Tibial nerve (tissue), 4 donors: ENCODE results near the gene C1orf141. TPM values are rescaled to one million over a fixed set of nuclear protein-coding genes. Genes with fewer than 3 reads are reported as not detected.

Experiments
- DNase-seq, 2 donors: peaks; one replicate each; pipeline ENCODE4 v3.0.0-alpha.2; 2019; ENCODE audit warnings: low spot score in 2 of 2
- H3K27ac ChIP-seq, 4 donors: fragments of 200-600 bp; sonication (generic) in 3 of 4; one replicate each; pipeline ENCODE4 v1.5.1; 2017 to 2019; ENCODE audit warnings: mild to moderate bottlenecking in 1 of 4
- H3K27me3 ChIP-seq, 2 donors: fragments of 200-600 bp; sonication (generic) in 1 of 2; one replicate each; pipeline versions ENCODE4 v1.5.1 to v1.6.0; 2017 to 2019
- H3K36me3 ChIP-seq, 3 donors: fragments of 200-600 bp; sonication (generic); one replicate each; pipeline ENCODE4 v1.5.1; 2018 to 2019
- H3K4me1 ChIP-seq, 4 donors: fragments of 200-600 bp; sonication (generic) in 3 of 4; one replicate each; pipeline ENCODE4 v1.5.1; 2017 to 2019
- H3K4me3 ChIP-seq, 4 donors: fragments of 200-600 bp; sonication (generic) in 3 of 4; one replicate each; pipeline ENCODE4 v1.5.1; 2017 to 2019; ENCODE audit warnings: mild to moderate bottlenecking in 1 of 4, moderate library complexity in 1 of 4
- H3K9me3 ChIP-seq, 4 donors: fragments of 200-600 bp; sonication (generic) in 3 of 4; one replicate each; pipeline ENCODE4 v1.5.1; 2017 to 2019
- EP300 ChIP-seq, 2 donors: sonication (generic); formaldehyde crosslinking; IDR thresholded peaks; one replicate each; pipeline ENCODE4 v1.6.1; 2017; ENCODE audit warnings: antibody characterized with exemption in 2 of 2, mild to moderate bottlenecking in 1 of 2
- POLR2A ChIP-seq, 2 donors: fragments of 450-650 bp; IDR thresholded peaks; one replicate each; pipeline ENCODE4 v1.6.1; 2017; ENCODE audit warnings: antibody characterized with exemption in 2 of 2, mild to moderate bottlenecking in 2 of 2, moderate library complexity in 2 of 2
- WGBS, 2 donors: methylation state at CpG; one replicate each; pipeline ENCODE4 v1.1.5; 2018; 5-methylcytosine and 5-hydroxymethylcytosine counted together
- total RNA-seq, 4 donors: library from RNA; depleted of rRNA; stranded (reverse); fragments of >200 nt; gene quantifications; one replicate each; pipeline ENCODE4 v1.1.0, GENCODE V29; 2016
- TF ChIP-seq, protein P1 (sequence below), 5 experiments: fragments of 200-600 bp in 3 of 5; fragments of 450-650 bp in 2 of 5; sonication (generic) in 3 of 5; IDR thresholded peaks; one replicate each; pipeline ENCODE4 v1.5.1; 2016 to 2019; ENCODE audit warnings: antibody characterized with exemption in 5 of 5, mild to moderate bottlenecking in 3 of 5, moderate library complexity in 2 of 5

C1orf141 gene
- total RNA-seq, 4 donors from 2014 or later, result not detected

DNA sequence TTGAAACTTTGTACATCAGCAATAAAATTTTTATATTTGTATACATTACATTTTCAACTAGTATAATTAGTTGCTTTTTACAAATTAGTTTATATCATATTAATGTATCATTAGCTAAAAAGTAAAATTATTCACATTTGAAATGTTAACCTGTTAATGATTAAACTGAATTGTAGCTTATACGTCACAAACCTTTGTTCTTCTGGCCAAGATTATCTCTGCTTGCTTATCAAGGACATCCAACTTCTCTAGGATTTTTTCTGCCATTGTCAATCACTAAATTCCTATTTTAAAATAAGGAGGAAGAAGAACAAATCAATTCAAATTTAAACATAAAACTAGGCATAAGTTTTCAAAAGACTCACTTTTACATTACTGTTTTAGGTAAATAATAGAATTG, 7.8 kb downstream of the C1orf141 start:
- no peaks in the 10 kb centered on the region for H3K9me3 ChIP-seq
- H3K36me3 ChIP-seq, result no peaks in the 10 kb centered on the region
- H3K4me1 ChIP-seq, result no peaks in the 10 kb centered on the region
- no peak overlapping the region for H3K27ac ChIP-seq
- TF ChIP-seq POLR2A (IDR thresholded peaks at IDR 0.05) (no peak), EP300 (IDR thresholded peaks at IDR 0.05) (no peak)
- TF ChIP-seq, protein P1, sequence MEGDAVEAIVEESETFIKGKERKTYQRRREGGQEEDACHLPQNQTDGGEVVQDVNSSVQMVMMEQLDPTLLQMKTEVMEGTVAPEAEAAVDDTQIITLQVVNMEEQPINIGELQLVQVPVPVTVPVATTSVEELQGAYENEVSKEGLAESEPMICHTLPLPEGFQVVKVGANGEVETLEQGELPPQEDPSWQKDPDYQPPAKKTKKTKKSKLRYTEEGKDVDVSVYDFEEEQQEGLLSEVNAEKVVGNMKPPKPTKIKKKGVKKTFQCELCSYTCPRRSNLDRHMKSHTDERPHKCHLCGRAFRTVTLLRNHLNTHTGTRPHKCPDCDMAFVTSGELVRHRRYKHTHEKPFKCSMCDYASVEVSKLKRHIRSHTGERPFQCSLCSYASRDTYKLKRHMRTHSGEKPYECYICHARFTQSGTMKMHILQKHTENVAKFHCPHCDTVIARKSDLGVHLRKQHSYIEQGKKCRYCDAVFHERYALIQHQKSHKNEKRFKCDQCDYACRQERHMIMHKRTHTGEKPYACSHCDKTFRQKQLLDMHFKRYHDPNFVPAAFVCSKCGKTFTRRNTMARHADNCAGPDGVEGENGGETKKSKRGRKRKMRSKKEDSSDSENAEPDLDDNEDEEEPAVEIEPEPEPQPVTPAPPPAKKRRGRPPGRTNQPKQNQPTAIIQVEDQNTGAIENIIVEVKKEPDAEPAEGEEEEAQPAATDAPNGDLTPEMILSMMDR (IDR thresholded peaks at IDR 0.05), result no peak
- H3K27me3 ChIP-seq, result no peaks in the 10 kb centered on the region
- H3K4me3 ChIP-seq, result no peak overlapping the region
- 86 to 94% methylated on average over 1 of the region's 1 CpG for WGBS, 2 donors
- no peak for DNase-seq

DNA sequence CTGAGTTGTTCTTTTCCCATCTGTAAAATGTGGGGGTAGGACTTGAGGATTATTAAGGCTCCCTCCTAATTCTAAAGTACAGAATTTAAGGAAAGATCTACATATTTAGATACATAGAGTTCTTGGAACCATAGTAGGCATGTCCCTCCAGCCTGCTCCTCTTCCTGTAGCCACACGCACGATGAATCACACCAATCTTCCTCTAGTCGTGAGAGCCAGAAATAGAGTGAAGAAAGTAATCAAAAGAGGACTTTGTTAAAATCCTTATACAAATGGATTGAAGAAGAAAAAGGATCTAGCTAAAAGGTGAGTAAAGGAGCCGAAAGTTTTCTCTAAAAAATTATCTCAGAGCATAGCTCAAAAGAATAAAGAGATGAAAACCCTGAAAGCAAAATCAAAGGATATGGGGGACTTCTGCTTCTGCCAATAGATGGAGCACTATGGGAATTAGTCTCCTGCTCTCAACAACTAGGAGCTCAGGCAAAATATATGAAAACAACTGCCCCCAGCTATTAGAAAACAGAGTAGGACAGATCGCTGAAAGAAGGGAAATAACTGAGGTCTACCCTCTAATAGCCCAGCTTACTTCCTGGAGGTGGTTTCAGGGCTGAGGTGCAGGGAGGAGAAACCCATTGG, 8.5 kb downstream of the C1orf141 start:
- H3K27me3 ChIP-seq, result no peaks in the 10 kb centered on the region
- no peaks in the 10 kb centered on the region for H3K36me3 ChIP-seq
- H3K4me3 ChIP-seq, result no peak overlapping the region
- no peaks in the 10 kb centered on the region for H3K9me3 ChIP-seq
- TF ChIP-seq EP300 (IDR thresholded peaks at IDR 0.05), result no peak
- TF ChIP-seq POLR2A (IDR thresholded peaks at IDR 0.05), result no peak
- TF ChIP-seq, protein P1 (IDR thresholded peaks at IDR 0.05), result no peak
- no peak overlapping the region for H3K27ac ChIP-seq
- 54 to 65% methylated on average over 5 of the region's 5 CpGs for WGBS, 2 donors
- no peak for DNase-seq
- no peaks in the 10 kb centered on the region for H3K4me1 ChIP-seq

DNA sequence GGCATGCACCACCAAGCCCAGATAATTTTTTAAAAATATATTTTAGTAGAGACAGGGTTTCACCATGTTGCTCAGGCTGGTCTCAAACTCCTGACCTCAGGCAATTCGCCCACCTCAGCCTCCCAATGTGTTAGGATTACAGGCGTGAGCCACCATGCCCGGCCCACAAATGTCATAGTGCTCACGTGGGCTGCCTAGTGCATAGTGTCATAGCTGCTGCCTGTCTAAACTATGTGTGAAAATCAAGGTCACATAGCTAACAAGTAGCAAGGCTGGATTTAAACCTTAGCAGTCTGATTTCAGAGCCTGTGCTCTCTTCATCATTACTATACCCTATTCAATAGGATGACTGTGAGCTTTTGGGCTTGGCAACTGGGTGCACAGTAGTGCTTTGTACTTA, 10.3 kb downstream of the C1orf141 start:
- 74 to 78% methylated on average over 4 of the region's 4 CpGs for WGBS, 2 donors
- no peaks in the 10 kb centered on the region for H3K36me3 ChIP-seq
- TF ChIP-seq POLR2A (IDR thresholded peaks at IDR 0.05) (no peak), EP300 (IDR thresholded peaks at IDR 0.05) (no peak)
- TF ChIP-seq, protein P1 (IDR thresholded peaks at IDR 0.05), result no peak
- no peak overlapping the region for H3K27ac ChIP-seq
- H3K9me3 ChIP-seq, result peaks cover 0 to 7% (median 0%) of the 10 kb centered on the region in 4 donors
- no peaks in the 10 kb centered on the region for H3K4me1 ChIP-seq
- H3K27me3 ChIP-seq, result no peaks in the 10 kb centered on the region
- no peak for DNase-seq
- no peak overlapping the region for H3K4me3 ChIP-seq

DNA sequence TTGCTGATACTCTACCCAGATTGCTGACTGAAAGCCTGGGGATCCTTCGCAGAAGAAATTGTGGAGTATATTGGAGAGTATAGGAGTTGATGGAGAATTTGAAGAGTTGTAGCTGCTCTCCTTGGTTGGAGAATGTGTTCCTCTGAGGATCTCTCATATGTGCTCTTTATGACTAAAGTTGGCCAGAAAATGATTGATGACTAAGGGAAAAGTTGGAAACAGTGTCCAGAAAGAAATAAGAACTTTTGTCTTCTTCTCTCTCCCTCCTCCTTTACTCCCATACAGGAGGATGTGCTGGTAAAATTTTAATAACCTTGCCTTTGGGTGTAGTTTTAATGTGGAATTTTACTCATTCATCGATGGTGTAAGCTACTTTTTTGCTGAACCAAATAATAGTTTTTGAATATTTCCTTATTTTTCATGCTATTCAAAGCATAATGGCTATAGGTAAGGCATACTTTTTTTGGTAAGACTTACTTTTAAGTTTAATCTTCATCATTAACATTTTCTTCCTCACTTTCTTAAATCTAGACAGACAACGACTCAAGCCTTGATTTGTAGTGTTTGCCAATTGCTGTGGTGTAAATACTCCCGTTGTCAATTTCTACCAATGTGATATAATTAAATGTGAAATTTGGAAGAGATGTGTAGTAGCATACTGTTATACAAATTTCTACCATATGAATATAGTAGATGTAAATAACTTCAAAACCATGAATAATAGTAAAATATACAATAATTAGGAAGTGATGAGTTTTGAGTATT, 13.7 kb downstream of the C1orf141 start:
- H3K4me3 ChIP-seq, result no peak overlapping the region
- no peak for DNase-seq
- TF ChIP-seq POLR2A (IDR thresholded peaks at IDR 0.05) (no peak), EP300 (IDR thresholded peaks at IDR 0.05) (no peak)
- TF ChIP-seq, protein P1 (IDR thresholded peaks at IDR 0.05), result no peak
- no peaks in the 10 kb centered on the region for H3K36me3 ChIP-seq
- 77 to 90% methylated on average over 4 of the region's 4 CpGs for WGBS, 2 donors
- H3K27ac ChIP-seq, result no peak overlapping the region
- H3K27me3 ChIP-seq, result no peaks in the 10 kb centered on the region
- peaks cover 0 to 7% (median 0%) of the 10 kb centered on the region in 4 donors for H3K9me3 ChIP-seq
- no peaks in the 10 kb centered on the region for H3K4me1 ChIP-seq

DNA sequence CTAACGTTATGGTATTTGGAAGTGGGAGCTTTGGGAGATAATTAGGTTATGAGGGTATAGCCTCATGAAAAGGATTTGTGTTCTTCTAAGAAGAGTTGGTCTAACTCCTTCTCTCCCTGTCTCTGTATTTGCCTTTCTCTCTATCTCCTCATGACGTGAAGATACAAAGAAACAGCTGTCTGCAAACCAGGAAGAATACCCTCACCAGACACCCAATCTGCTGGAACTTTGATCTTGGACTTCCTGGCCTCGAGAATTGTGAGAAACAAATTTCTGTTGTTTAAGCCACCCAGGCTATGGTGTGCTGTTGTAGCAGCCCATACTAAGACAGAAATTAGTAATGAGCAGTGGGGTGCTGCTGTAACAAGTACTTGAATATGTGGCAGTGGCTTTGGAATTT, 16.1 kb downstream of the C1orf141 start:
- H3K9me3 ChIP-seq, result peaks cover 0 to 21% (median 0%) of the 10 kb centered on the region in 4 donors
- WGBS, 2 donors, result 29 to 30% methylated on average over 3 of the region's 3 CpGs
- TF ChIP-seq, protein P1 (IDR thresholded peaks at IDR 0.05), result no peak
- TF ChIP-seq POLR2A (IDR thresholded peaks at IDR 0.05) (no peak), EP300 (IDR thresholded peaks at IDR 0.05) (no peak)
- DNase-seq, result no peak
- H3K27ac ChIP-seq, result no peak overlapping the region
- H3K27me3 ChIP-seq, result no peaks in the 10 kb centered on the region
- H3K4me3 ChIP-seq, result no peak overlapping the region
- H3K4me1 ChIP-seq, result no peaks in the 10 kb centered on the region
- H3K36me3 ChIP-seq, result no peaks in the 10 kb centered on the region
